Liver (tissue), 3 donors: ENCODE measurements around the gene EXO1.

Source experiments
- CTCF ChIP-seq: fragments of 150-350 bp; IDR thresholded peaks from 2 replicates; pipeline ENCODE4 v1.5.1; 2017; ENCODE audit warnings: improper control_type of control experiment, low read depth, low read length; ENCODE audit not compliant: missing input control
- JUND ChIP-seq, 2 donors: IDR thresholded peaks; 2 replicates each; pipeline ENCODE4 v1.6.1; 2016; ENCODE audit warnings: antibody characterized with exemption in 2 of 2
- MAX ChIP-seq: IDR thresholded peaks from 2 replicates; pipeline ENCODE4 v1.6.1; 2016; ENCODE audit warnings: antibody characterized with exemption
- RAD21 ChIP-seq, 2 donors: IDR thresholded peaks; 2 replicates each; pipeline ENCODE4 v1.6.1; 2016; ENCODE audit warnings: antibody characterized with exemption in 2 of 2, mild to moderate bottlenecking in 2 of 2
- TAF1 ChIP-seq: conservative IDR thresholded peaks from 2 replicates; pipeline ENCODE4 v1.6.1; 2016; ENCODE audit warnings: antibody characterized with exemption, mild to moderate bottlenecking
- donor health status: healthy.
- donor health status: healthy.

- TF ChIP-seq JUND (IDR thresholded peaks at IDR 0.05), result no peak
- no peak for TF ChIP-seq CTCF
- TF ChIP-seq MAX, result no peak
- no peak for TF ChIP-seq RAD21 (IDR thresholded peaks at IDR 0.05)
- no peak for TF ChIP-seq TAF1
Observed at GRCh38 chr1:241883159-241883558, 35.2 kb downstream of the EXO1 start.
